GM23338 (cell line): ENCODE results near the gene GNG12. TPM values are rescaled to one million over a fixed set of nuclear protein-coding genes. Genes with fewer than 3 reads are reported as not detected.

Experiments
- ATAC-seq: fragments of 200-7000 bp; cut with Tn5 transposase; 3 replicates; pipeline ENCODE4 v1.9.1; 2020
- DNase-seq: peaks from one replicate; pipeline ENCODE4 v3.0.0-alpha.2; 2015; ENCODE audit warnings: low spot score
- H2AFZ ChIP-seq: fragments of 200-600 bp; sonication (generic); 2 replicates; pipeline ENCODE4 v1.8.0; 2016; ENCODE audit warnings: antibody characterized with exemption, mild to moderate bottlenecking, moderate library complexity
- H3F3A ChIP-seq: fragments of 200-600 bp; sonication (generic); replicated peaks from 2 replicates; pipeline ENCODE4 v1.8.0; 2017; ENCODE audit warnings: antibody characterized with exemption, mixed run types, low read depth
- H3K27ac ChIP-seq: fragments of 200-600 bp; sonication (generic); 2 replicates; pipeline ENCODE4 v1.6.1; 2016; ENCODE audit warnings: low read depth
- H3K27me3 ChIP-seq: fragments of 200-600 bp; sonication (generic); 2 replicates; pipeline ENCODE4 v1.8.0; 2016; ENCODE audit warnings: mild to moderate bottlenecking, mixed run types, moderate library complexity; ENCODE audit not compliant: insufficient read depth
- H3K36me3 ChIP-seq: fragments of 200-600 bp; sonication (generic); 2 replicates; pipeline ENCODE4 v1.8.0; 2016; ENCODE audit warnings: mild to moderate bottlenecking; ENCODE audit not compliant: insufficient read depth
- H3K4me1 ChIP-seq: fragments of 200-600 bp; sonication (generic); 2 replicates; pipeline ENCODE4 v1.8.0; 2016; ENCODE audit warnings: mild to moderate bottlenecking, moderate library complexity; ENCODE audit not compliant: insufficient read depth
- H3K4me2 ChIP-seq: fragments of 200-600 bp; sonication (generic); 2 replicates; pipeline ENCODE4 v1.7.1; 2017; ENCODE audit warnings: mixed run types
- H3K4me3 ChIP-seq: fragments of 200-600 bp; sonication (generic); 2 replicates; pipeline ENCODE4 v1.6.1; 2016; ENCODE audit warnings: mixed run types
- H3K79me2 ChIP-seq: fragments of 200-600 bp; sonication (generic); replicated peaks from 2 replicates; pipeline ENCODE4 v1.8.0; 2017; ENCODE audit warnings: mild to moderate bottlenecking; ENCODE audit not compliant: insufficient read depth
- H3K9me2 ChIP-seq: fragments of 200-600 bp; sonication (generic); 2 replicates; pipeline ENCODE4 v1.8.0; 2017; ENCODE audit not compliant: insufficient read depth
- H4K20me1 ChIP-seq: fragments of 200-600 bp; sonication (generic); replicated peaks from 2 replicates; pipeline ENCODE4 v1.8.0; 2017; ENCODE audit warnings: mild to moderate bottlenecking; ENCODE audit not compliant: insufficient read depth
- H3K27ac Mint-ChIP-seq: 2 replicates; pipeline ENCODE4 v1.8.0; 2020; ENCODE audit warnings: inconsistent platforms, mild to moderate bottlenecking, moderate library complexity, mixed read lengths
- H3K27me3 Mint-ChIP-seq: 3 replicates; pipeline ENCODE4 v1.8.0; 2022; ENCODE audit warnings: low read depth, mild to moderate bottlenecking, moderate library complexity, mixed read lengths, inconsistent platforms; ENCODE audit not compliant: insufficient read depth, poor library complexity
- H3K36me3 Mint-ChIP-seq: 3 replicates; pipeline ENCODE4 v1.8.0; 2021; ENCODE audit warnings: low read depth, mild to moderate bottlenecking, inconsistent platforms, moderate library complexity, mixed read lengths
- H3K4me1 Mint-ChIP-seq: 3 replicates; pipeline ENCODE4 v1.8.0; 2020; ENCODE audit warnings: mild to moderate bottlenecking, inconsistent platforms, mixed read lengths
- H3K4me3 Mint-ChIP-seq: 3 replicates; pipeline ENCODE4 v1.8.0; 2021; ENCODE audit warnings: moderate library complexity, mild to moderate bottlenecking, inconsistent platforms, mixed read lengths
- H3K9me3 Mint-ChIP-seq: 3 replicates; pipeline ENCODE4 v1.8.0; 2020; ENCODE audit warnings: moderate library complexity, mild to moderate bottlenecking, inconsistent platforms, mixed read lengths
- CREB1 ChIP-seq: fragments of 250-450 bp; sonication (Bioruptor Pico); IDR thresholded peaks from 2 replicates; pipeline ENCODE4 v1.5.0; 2020; ENCODE audit warnings: low read depth, mild to moderate bottlenecking, moderate library complexity
- EZH2 ChIP-seq: fragments of 200-600 bp; sonication (generic); IDR thresholded peaks from one replicate; pipeline ENCODE4 v1.8.0; 2017; ENCODE audit warnings: antibody characterized with exemption, mild to moderate bottlenecking, low read depth; ENCODE audit not compliant: unreplicated experiment
- EZH2phosphoT487 ChIP-seq: fragments of 200-600 bp; sonication (generic); IDR thresholded peaks from one replicate; pipeline ENCODE4 v1.8.1; 2018; ENCODE audit warnings: antibody characterized with exemption; ENCODE audit not compliant: unreplicated experiment
- NANOG ChIP-seq: IDR thresholded peaks from 2 replicates; pipeline ENCODE4 v1.6.1; 2016; ENCODE audit warnings: antibody characterized with exemption, borderline replicate concordance
- POLR2AphosphoS5 ChIP-seq: IDR thresholded peaks from 2 replicates; pipeline ENCODE4 v1.6.1; 2016; ENCODE audit warnings: antibody characterized with exemption, low read depth
- STAT1 ChIP-seq: IDR thresholded peaks from one replicate; pipeline ENCODE4 v1.6.1; 2016; ENCODE audit warnings: antibody characterized with exemption; ENCODE audit not compliant: unreplicated experiment
- ZNF114 ChIP-seq: fragments of 250-450 bp; sonication (Bioruptor Pico); IDR thresholded peaks from 2 replicates; pipeline ENCODE4 v1.5.0; 2020; ENCODE audit warnings: mild to moderate bottlenecking, moderate library complexity
- ZNF331 ChIP-seq: fragments of 250-450 bp; sonication (Bioruptor Pico); IDR thresholded peaks from 2 replicates; pipeline ENCODE4 v1.5.0; 2020; ENCODE audit warnings: low read depth, mild to moderate bottlenecking, moderate library complexity
- polyA plus RNA-seq: library from polyadenylated mRNA; unstranded; fragments of >200 nt; fragmentation: Nextera tagmentation; extraction: Ambion mirVana; gene quantifications from 2 replicates; pipeline ENCODE4 v1.2.1, GENCODE V29; 2016
- total RNA-seq: library from RNA; depleted of rRNA; stranded (reverse); fragments of >200 nt; shearing (Covaris generic); gene quantifications from 2 replicates; pipeline ENCODE4 v1.2.3, GENCODE V29; 2014
- TF ChIP-seq, protein P1 (sequence below): IDR thresholded peaks from 2 replicates; pipeline ENCODE4 v1.6.1; 2016; ENCODE audit warnings: antibody characterized with exemption
- TF ChIP-seq, protein P2 (sequence below), 2 experiments: fragments of 200-600 bp in 1 of 2; sonication (generic) in 1 of 2; conservative IDR thresholded peaks; 2 replicates each; pipeline versions ENCODE4 v1.5.1 to v1.6.1; 2016 to 2017; ENCODE audit warnings: antibody characterized with exemption in 2 of 2, low read depth in 2 of 2, mild to moderate bottlenecking in 2 of 2, moderate library complexity in 1 of 2
- TF ChIP-seq, protein P3 (sequence below): IDR thresholded peaks from one replicate; pipeline ENCODE4 v1.6.1; 2018; ENCODE audit warnings: antibody characterized with exemption; ENCODE audit not compliant: unreplicated experiment

The GNG12 gene
- total and polyA plus RNA-seq, 2 experiments from 2014 or later: 13.4 to 33.0 TPM

DNA sequence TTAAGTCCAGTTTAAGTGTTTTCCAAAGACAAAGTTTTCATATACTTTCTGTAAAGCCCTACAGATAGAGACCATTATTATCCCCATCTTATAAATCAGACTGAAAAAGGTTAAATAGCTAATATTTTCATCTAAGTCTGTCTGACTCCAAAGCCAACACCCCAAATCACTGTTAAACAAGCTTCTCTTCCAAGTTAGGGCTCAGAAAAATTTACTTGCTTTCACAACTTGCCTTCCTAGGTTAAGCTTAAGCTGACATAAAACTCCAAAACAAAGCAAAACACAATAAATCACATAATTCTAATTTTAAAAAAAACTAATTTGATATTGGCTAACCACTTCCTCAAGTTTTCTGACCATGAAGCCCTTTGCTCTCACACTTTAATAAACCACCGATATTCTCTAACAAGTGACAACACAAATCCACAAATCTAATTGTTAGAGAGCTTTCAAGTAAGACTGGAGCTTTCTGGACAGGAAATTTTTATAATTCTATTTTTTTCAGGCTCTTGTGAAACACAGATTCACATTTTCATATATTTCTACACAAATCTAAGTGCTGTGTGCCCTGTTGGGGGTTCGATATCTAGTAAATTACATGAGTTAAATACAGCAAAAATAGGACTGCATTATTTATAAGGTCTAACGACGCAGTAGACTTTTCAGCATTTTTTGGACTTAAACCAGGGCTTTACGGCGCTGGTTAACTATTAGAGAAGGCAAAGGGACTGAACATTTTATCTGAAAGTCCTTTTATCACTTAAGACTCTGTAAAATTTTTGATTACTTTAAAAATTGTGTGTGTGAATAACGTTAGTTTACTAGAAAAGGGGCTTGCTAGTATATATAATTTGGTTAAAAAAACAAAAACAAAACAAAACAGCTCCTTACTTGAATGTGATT, 2.1 kb downstream of the GNG12 start (continued):
- TF ChIP-seq, protein P1, sequence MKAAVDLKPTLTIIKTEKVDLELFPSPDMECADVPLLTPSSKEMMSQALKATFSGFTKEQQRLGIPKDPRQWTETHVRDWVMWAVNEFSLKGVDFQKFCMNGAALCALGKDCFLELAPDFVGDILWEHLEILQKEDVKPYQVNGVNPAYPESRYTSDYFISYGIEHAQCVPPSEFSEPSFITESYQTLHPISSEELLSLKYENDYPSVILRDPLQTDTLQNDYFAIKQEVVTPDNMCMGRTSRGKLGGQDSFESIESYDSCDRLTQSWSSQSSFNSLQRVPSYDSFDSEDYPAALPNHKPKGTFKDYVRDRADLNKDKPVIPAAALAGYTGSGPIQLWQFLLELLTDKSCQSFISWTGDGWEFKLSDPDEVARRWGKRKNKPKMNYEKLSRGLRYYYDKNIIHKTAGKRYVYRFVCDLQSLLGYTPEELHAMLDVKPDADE: no peak
- no peak for TF ChIP-seq ZNF331 (CRISPR knock-in tag)
- no peak for TF ChIP-seq NANOG
- no peak for TF ChIP-seq POLR2AphosphoS5
- no peak for TF ChIP-seq CREB1
- no peak for TF ChIP-seq EZH2
- TF ChIP-seq, protein P2, sequence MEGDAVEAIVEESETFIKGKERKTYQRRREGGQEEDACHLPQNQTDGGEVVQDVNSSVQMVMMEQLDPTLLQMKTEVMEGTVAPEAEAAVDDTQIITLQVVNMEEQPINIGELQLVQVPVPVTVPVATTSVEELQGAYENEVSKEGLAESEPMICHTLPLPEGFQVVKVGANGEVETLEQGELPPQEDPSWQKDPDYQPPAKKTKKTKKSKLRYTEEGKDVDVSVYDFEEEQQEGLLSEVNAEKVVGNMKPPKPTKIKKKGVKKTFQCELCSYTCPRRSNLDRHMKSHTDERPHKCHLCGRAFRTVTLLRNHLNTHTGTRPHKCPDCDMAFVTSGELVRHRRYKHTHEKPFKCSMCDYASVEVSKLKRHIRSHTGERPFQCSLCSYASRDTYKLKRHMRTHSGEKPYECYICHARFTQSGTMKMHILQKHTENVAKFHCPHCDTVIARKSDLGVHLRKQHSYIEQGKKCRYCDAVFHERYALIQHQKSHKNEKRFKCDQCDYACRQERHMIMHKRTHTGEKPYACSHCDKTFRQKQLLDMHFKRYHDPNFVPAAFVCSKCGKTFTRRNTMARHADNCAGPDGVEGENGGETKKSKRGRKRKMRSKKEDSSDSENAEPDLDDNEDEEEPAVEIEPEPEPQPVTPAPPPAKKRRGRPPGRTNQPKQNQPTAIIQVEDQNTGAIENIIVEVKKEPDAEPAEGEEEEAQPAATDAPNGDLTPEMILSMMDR (conservative IDR thresholded peaks at IDR 0.05; ENCODE audit: low read depth in 2 of 2): no peak
- no peak for TF ChIP-seq ZNF114 (CRISPR knock-in tag)
- no peak for TF ChIP-seq STAT1
- TF ChIP-seq, protein P3, sequence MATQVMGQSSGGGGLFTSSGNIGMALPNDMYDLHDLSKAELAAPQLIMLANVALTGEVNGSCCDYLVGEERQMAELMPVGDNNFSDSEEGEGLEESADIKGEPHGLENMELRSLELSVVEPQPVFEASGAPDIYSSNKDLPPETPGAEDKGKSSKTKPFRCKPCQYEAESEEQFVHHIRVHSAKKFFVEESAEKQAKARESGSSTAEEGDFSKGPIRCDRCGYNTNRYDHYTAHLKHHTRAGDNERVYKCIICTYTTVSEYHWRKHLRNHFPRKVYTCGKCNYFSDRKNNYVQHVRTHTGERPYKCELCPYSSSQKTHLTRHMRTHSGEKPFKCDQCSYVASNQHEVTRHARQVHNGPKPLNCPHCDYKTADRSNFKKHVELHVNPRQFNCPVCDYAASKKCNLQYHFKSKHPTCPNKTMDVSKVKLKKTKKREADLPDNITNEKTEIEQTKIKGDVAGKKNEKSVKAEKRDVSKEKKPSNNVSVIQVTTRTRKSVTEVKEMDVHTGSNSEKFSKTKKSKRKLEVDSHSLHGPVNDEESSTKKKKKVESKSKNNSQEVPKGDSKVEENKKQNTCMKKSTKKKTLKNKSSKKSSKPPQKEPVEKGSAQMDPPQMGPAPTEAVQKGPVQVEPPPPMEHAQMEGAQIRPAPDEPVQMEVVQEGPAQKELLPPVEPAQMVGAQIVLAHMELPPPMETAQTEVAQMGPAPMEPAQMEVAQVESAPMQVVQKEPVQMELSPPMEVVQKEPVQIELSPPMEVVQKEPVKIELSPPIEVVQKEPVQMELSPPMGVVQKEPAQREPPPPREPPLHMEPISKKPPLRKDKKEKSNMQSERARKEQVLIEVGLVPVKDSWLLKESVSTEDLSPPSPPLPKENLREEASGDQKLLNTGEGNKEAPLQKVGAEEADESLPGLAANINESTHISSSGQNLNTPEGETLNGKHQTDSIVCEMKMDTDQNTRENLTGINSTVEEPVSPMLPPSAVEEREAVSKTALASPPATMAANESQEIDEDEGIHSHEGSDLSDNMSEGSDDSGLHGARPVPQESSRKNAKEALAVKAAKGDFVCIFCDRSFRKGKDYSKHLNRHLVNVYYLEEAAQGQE: no peak

DNA sequence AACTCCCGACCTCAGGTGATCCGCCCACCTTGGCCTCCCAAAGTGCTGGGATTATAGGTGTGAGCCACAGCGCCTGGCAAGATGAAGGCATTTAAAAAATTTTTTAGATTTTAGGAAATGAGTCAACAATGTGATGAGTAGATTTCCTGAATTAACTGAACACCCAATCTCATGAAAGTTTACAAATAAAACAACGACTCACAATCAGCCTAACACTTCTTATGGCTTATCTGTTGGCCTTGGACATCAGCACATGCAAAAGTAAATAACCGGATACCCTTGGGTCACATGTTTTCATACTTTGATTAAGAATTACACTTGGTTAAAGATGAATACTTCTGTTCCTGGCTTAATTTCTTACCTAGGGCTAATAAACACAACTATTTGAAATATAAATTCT, 3.0 kb downstream of the GNG12 start:
- Mint-ChIP-seq H3K9me3 (no peaks in the 10 kb centered on the region), H3K4me1 (peaks cover 10% of the 10 kb centered on the region), H3K36me3 (no peaks in the 10 kb centered on the region), H3K27me3 (peaks cover 31% of the 10 kb centered on the region), H3K4me3 (no peak overlapping the region), H3K27ac (no peak overlapping the region)
- Histone ChIP-seq H3K79me2 (peaks cover 28% of the 10 kb centered on the region), H3K27me3 (peaks cover 46% of the 10 kb centered on the region), H3F3A (no peaks in the 10 kb centered on the region; the same call in 1 of the 2 replicates), H2AFZ (no peak overlapping the region), H3K4me1 (peaks cover 13% of the 10 kb centered on the region), H3K4me2 (no peak overlapping the region), H3K9me2 (peaks cover 6% of the 10 kb centered on the region), H3K27ac (no peak overlapping the region), H3K36me3 (no peaks in the 10 kb centered on the region), H3K4me3 (no peak overlapping the region), H4K20me1 (no peaks in the 10 kb centered on the region)
- ATAC-seq (no peak), DNase-seq (no peak)
- no peak for TF ChIP-seq NANOG
- no peak for TF ChIP-seq CREB1
- TF ChIP-seq, protein P1: no peak
- no peak for TF ChIP-seq EZH2
- no peak for TF ChIP-seq EZH2phosphoT487
- TF ChIP-seq, protein P3: no peak
- TF ChIP-seq ZNF114 (CRISPR knock-in tag): no peak
- TF ChIP-seq STAT1: no peak
- TF ChIP-seq POLR2AphosphoS5: no peak
- TF ChIP-seq, protein P2 (conservative IDR thresholded peaks at IDR 0.05; ENCODE audit: low read depth in 2 of 2): no peak
- TF ChIP-seq ZNF331 (CRISPR knock-in tag): no peak
